ENCODE measurements around the gene BDH1.

DNA sequence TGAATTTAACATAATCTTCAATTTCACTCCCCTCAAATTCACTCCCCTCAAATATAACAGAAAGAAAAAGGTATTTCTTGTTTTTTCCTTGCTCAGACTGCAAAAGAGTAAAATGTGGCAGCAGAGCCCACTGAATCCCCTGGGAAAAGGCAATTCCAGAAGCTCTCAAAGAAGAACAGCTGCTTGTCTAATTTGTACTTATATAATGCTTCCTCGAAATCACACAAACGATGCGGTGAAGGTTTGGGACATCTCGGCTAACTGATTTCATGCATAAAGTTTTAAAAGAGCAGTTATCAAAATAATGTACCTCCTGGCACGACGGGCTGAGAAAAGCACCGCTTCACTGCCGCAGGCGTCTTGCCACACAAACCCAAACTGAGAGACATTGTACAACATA lies 10.7 kb downstream of the BDH1 start:
- TF ChIP-seq POLR2A (IDR thresholded peaks at IDR 0.05) = no peak
- TF ChIP-seq, protein P1, sequence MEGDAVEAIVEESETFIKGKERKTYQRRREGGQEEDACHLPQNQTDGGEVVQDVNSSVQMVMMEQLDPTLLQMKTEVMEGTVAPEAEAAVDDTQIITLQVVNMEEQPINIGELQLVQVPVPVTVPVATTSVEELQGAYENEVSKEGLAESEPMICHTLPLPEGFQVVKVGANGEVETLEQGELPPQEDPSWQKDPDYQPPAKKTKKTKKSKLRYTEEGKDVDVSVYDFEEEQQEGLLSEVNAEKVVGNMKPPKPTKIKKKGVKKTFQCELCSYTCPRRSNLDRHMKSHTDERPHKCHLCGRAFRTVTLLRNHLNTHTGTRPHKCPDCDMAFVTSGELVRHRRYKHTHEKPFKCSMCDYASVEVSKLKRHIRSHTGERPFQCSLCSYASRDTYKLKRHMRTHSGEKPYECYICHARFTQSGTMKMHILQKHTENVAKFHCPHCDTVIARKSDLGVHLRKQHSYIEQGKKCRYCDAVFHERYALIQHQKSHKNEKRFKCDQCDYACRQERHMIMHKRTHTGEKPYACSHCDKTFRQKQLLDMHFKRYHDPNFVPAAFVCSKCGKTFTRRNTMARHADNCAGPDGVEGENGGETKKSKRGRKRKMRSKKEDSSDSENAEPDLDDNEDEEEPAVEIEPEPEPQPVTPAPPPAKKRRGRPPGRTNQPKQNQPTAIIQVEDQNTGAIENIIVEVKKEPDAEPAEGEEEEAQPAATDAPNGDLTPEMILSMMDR (IDR thresholded peaks at IDR 0.05) = no peak

Data from esophagus squamous epithelium (tissue), 4 donors.